Stomach smooth muscle (tissue), 2 donors: ENCODE data around the gene STRAP.

Source experiments
- H3K27ac ChIP-seq: one replicate; pipeline ENCODE4 v1.7.0; 2013; ENCODE audit warnings: mild to moderate bottlenecking, low read length, inconsistent platforms
- H3K27me3 ChIP-seq, 2 donors: one replicate each; pipeline ENCODE4 v1.7.0; 2013; ENCODE audit warnings: low read length in 2 of 2; ENCODE audit not compliant: insufficient read depth in 2 of 2, control insufficient read depth in 1 of 2
- H3K36me3 ChIP-seq, 2 donors: one replicate each; pipeline ENCODE4 v1.7.0; 2013; ENCODE audit warnings: low read length in 2 of 2; ENCODE audit not compliant: control insufficient read depth in 2 of 2, insufficient read depth in 2 of 2
- H3K4me1 ChIP-seq: one replicate; pipeline ENCODE4 v1.7.0; 2013; ENCODE audit warnings: low read length; ENCODE audit not compliant: control insufficient read depth, insufficient read depth
- H3K4me3 ChIP-seq, 2 donors: one replicate each; pipeline ENCODE4 v1.7.0; 2013; ENCODE audit warnings: low read length in 2 of 2
- H3K9ac ChIP-seq, 2 donors: one replicate each; pipeline ENCODE4 v1.7.0; 2013; ENCODE audit warnings: low read length in 2 of 2, mild to moderate bottlenecking in 1 of 2
- H3K9me3 ChIP-seq, 2 donors: one replicate each; pipeline ENCODE4 v1.7.0; 2013; ENCODE audit warnings: low read length in 2 of 2; ENCODE audit not compliant: control insufficient read depth in 2 of 2
- donor health status: healthy.
- donor health status: Pancreatic carcinoma.

Gene STRAP

DNA sequence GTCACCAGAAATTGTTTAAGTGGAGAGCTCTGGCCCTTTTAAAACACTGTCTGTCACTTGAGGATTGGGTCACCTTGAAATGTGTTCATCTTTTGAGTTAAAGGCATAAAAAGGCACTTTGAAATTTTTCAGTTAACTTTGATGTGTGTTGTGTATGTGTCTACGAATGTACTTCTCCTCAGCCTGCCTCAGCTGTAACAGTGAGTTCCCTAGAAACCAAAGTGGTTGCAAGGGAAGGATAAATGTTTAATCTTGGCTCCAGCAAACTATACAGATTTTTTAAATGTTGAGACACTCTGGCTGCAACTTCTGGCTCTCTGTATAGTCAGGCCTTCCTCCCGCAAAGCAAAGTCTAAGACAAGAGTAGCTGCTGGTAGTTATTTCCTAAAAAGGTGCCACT lies 37.2 kb downstream of the STRAP start:
- peak overlapping the region; percentile 62 for H3K27ac ChIP-seq
- no peaks in the 10 kb centered on the region for H3K9me3 ChIP-seq
- H3K9ac ChIP-seq, result peak overlapping the region in 1 of 2 donors; percentile 13
- H3K4me1 ChIP-seq, result peaks cover 19% of the 10 kb centered on the region
- no peaks in the 10 kb centered on the region for H3K36me3 ChIP-seq
- H3K4me3 ChIP-seq, result no peak overlapping the region
- no peaks in the 10 kb centered on the region for H3K27me3 ChIP-seq

DNA sequence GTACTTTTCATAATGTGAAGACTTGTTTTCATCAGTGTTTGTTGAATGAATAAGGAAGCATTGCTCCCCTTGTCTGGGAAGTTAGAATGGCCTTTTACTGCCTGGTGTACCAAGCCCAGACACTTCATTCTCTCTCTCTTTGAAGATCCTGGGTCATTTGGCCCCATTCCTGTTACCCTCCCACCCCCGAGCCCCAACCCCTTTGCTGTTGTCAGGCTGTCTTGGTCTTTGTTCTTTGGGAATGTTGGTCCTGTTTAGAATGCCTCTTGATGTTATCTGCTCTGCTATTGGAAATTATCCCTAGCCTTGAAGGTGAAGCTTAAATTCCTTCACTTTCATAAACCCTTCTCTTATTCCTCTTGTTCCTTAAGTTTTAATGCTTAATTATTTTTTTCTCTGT lies 42.8 kb downstream of the STRAP start:
- H3K4me1 ChIP-seq, result peaks cover 9% of the 10 kb centered on the region
- no peak overlapping the region for H3K27ac ChIP-seq
- H3K27me3 ChIP-seq, result no peaks in the 10 kb centered on the region
- no peaks in the 10 kb centered on the region for H3K36me3 ChIP-seq
- H3K9me3 ChIP-seq, result no peaks in the 10 kb centered on the region
- H3K4me3 ChIP-seq, result no peak overlapping the region
- H3K9ac ChIP-seq, result no peak overlapping the region

DNA sequence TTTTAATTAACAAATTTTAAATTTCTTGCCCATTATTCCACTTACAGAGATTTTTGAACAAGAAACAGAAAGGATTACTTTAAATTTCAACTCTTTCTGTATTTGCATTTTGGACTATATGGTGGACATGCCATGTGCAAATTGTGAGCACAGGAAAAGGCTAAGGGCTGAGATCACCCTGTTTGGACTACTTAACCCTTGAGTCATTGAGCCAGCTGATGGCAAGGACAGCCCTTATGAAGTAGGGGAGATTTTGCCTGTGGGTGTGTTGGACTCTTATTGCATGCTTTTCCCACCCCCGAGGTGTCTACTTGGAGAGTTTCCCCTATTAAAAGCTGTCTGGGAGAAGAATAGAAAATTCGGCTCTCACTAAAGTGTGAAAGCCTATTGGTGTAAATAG lies 46.2 kb downstream of the STRAP start:
- no peak overlapping the region for H3K9ac ChIP-seq
- H3K4me1 ChIP-seq, result peaks cover 8% of the 10 kb centered on the region
- H3K9me3 ChIP-seq, result no peaks in the 10 kb centered on the region
- H3K4me3 ChIP-seq, result no peak overlapping the region
- H3K27me3 ChIP-seq, result no peaks in the 10 kb centered on the region
- H3K27ac ChIP-seq, result no peak overlapping the region
- no peaks in the 10 kb centered on the region for H3K36me3 ChIP-seq

DNA sequence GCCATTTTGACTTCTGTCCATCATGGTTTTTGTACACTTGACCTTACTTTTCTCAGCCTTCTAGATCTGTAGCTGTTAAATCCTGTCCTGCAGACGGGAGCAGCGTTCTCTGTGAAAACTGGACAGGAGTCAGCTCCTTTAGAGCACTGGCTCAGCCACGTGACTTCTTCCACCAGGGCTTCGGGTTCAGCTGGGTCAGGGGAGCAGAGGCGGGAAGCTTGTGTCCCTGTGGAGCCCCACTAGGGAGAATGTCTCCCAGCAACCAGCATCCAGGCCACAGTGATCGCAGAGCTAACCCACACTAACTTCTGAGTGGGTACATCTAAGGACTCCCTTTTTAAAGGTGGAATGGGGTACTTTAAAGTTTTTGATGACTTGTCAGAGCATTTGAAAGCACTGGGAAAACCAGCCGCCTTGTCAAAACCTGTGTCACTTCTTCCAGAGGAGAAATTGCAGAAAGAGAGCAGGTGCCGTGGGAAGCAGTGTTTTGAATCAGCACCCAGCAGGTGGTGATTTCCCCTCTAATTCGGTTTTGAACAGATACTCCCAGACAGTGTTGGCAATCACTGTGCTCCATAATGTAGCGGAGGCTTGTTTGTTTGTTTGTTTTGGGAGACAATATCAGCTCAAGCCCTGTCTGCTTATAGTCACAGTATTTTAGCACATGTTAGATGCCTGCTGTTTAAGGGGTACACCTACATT lies 46.8 kb downstream of the STRAP start:
- Histone ChIP-seq H3K9ac (no peak overlapping the region), H3K9me3 (no peaks in the 10 kb centered on the region), H3K36me3 (no peaks in the 10 kb centered on the region), H3K4me1 (peaks cover 8% of the 10 kb centered on the region), H3K27me3 (no peaks in the 10 kb centered on the region), H3K4me3 (no peak overlapping the region), H3K27ac (no peak overlapping the region)

DNA sequence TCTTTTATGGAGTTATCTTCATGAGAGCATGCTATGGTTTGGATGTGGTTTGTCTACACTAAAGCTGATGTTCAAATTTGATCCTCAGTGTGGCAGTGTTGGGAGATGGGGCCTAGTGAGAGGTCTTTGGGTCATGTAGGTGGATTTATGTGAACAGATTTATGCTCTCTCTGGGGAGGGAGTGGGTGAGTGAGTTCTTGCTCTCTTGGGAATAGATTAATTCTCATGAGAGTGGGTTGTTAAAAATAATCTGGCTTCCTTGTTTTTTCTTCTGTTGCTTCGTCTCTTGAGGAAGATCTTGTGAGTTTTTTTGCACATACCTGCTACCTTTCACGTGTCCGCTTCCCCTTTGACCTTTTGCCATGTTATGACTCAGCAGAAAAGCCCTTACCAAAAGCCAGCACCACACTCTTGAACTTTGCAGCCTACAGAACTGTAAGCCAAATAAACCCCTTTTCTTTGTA lies 49.4 kb downstream of the STRAP start:
- H3K9ac ChIP-seq, result no peak overlapping the region
- H3K4me3 ChIP-seq, result no peak overlapping the region
- no peak overlapping the region for H3K27ac ChIP-seq
- H3K4me1 ChIP-seq, result peaks cover 8% of the 10 kb centered on the region
- H3K36me3 ChIP-seq, result no peaks in the 10 kb centered on the region
- no peaks in the 10 kb centered on the region for H3K27me3 ChIP-seq
- no peaks in the 10 kb centered on the region for H3K9me3 ChIP-seq

DNA sequence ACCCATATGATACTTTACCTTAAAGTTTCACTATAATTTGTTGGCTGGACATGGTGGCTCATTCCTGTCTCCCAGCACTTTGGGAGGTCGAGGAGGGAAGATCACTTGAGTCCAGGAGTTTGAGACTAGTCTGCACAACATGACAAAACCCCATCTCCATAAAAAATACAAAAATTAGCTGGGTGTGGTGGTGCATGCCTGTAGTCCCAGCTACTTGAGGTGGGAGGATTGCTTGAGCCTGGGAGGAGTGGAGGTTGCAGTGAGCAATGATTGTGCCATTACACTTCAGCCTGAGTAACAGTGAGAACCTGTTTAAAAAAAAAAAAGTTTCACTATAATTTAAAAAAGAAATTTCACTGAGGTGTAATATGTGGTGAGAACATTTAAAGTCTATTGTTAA lies 50.1 kb downstream of the STRAP start:
- H3K36me3 ChIP-seq, result no peaks in the 10 kb centered on the region
- H3K9ac ChIP-seq, result no peak overlapping the region
- no peaks in the 10 kb centered on the region for H3K9me3 ChIP-seq
- H3K4me3 ChIP-seq, result no peak overlapping the region
- H3K27ac ChIP-seq, result no peak overlapping the region
- no peaks in the 10 kb centered on the region for H3K27me3 ChIP-seq
- peaks cover 8% of the 10 kb centered on the region for H3K4me1 ChIP-seq

DNA sequence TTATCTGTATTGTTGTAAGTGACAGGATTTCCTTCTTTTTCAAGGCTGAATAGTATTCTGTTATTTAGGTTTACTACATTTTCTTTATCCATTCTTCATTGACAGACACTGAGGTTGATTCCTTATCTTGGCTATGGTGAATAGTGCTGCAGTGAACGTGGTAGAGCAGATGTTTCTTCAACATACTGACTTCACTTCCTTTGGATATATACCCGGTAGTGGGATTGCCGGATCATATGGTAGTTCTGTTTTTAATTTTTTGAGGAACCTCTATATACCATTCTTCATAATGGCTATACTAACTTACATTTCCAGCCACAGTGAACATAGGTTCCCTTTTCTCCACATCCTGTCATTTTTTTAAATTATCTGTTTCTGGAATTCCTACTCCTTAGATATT lies 50.8 kb downstream of the STRAP start:
- Histone ChIP-seq H3K9ac (no peak overlapping the region), H3K27me3 (no peaks in the 10 kb centered on the region), H3K4me3 (no peak overlapping the region), H3K9me3 (no peaks in the 10 kb centered on the region), H3K4me1 (peaks cover 8% of the 10 kb centered on the region), H3K36me3 (no peaks in the 10 kb centered on the region), H3K27ac (no peak overlapping the region)

DNA sequence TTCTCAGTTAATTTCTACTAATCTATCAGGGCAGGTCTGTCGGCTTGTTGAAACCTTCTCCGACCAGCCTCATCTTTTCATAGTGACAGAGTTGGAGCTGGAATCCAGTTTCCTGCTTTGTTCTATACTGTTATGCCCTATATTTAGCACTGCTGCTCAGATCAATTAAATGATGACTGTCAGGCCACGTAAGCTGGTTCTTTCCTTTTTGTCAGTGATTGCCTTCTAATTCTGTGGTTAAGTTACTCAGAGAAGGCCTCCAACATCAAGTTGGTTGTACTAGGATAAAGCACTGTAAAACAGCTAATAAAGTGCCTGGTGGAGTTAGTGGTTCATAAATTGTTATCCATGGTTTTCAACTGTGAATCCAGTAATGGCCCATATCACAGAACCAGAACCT lies 51.6 kb downstream of the STRAP start:
- peaks cover under 1% of the 10 kb centered on the region in 2 donors for H3K9me3 ChIP-seq
- H3K36me3 ChIP-seq, result no peaks in the 10 kb centered on the region
- H3K4me3 ChIP-seq, result no peak overlapping the region
- H3K9ac ChIP-seq, result no peak overlapping the region
- peaks cover 5% of the 10 kb centered on the region for H3K4me1 ChIP-seq
- H3K27me3 ChIP-seq, result no peaks in the 10 kb centered on the region
- no peak overlapping the region for H3K27ac ChIP-seq

DNA sequence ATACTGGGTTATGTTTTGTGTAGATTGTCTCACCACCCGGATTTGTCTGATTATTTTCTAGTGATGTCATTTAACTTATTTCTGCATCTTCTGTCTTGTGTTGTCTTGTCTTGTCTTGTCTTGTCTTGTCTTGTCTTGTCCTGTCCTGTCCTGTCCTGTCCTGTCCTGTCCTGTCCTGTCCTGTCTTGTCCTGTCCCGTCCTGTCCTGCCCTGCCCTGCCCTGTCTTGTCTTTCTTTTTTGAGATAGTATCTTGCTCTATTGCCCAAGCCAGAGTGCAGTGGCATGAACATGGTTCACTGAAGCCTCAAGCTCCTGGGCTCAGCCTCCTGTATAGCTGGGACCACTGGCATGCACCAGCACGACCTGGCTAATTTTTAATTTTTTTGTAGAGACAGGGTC lies 54.6 kb downstream of the STRAP start:
- no peak overlapping the region for H3K4me3 ChIP-seq

DNA sequence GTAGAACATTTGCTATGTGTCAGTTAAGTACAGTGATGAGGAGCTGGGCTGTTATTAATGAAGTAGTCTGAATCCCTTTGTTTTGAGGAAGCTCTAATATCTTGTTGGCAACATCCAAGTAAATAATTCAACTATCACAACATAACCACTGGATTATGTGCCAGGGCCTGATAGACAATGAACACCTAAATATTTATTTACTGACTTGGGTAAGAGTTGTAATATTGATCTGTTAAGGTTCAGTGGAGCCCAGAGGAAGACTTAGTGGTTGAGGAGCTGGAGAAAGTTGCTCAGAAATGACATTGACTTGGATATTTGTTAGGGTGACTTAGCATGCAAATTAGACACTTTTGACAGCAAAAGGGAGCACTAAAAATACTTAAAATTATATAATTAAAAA lies 55.7 kb downstream of the STRAP start:
- Histone ChIP-seq H3K27ac (no peak overlapping the region), H3K9me3 (peaks cover 5% of the 10 kb centered on the region in 2 donors), H3K27me3 (no peaks in the 10 kb centered on the region), H3K9ac (no peak overlapping the region), H3K4me1 (no peaks in the 10 kb centered on the region), H3K36me3 (no peaks in the 10 kb centered on the region), H3K4me3 (no peak overlapping the region)

More for the DNA sequence above, 54.6 kb downstream of the STRAP start:
- H3K27ac ChIP-seq, result no peak overlapping the region
- no peaks in the 10 kb centered on the region for H3K27me3 ChIP-seq
- H3K9ac ChIP-seq, result no peak overlapping the region
- peaks cover 5% of the 10 kb centered on the region in 2 donors for H3K9me3 ChIP-seq
- H3K36me3 ChIP-seq, result no peaks in the 10 kb centered on the region
- H3K4me1 ChIP-seq, result no peaks in the 10 kb centered on the region

DNA sequence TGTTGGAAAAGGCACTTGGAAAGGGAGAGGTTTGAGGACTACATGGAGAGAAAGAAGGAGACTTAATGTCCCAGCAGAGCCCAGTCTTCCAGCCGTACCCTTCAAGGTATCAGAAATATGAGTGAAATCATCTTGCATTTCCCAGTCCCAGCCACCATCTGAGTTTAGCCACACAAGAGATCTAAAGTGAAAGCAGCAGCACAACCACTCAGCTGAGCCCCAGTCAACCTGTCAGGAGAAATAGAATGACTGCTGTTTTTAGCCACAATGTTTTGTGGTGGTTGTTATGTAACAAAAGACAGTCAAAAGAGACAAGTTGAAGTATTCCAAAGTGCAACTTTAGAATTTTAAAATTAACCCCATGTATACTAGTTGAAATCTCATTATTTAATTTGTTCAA lies 56.9 kb downstream of the STRAP start:
- no peak overlapping the region for H3K4me3 ChIP-seq
- no peaks in the 10 kb centered on the region for H3K36me3 ChIP-seq
- no peak overlapping the region for H3K27ac ChIP-seq
- H3K9me3 ChIP-seq, result peaks cover 5% of the 10 kb centered on the region in 2 donors
- no peaks in the 10 kb centered on the region for H3K4me1 ChIP-seq
- H3K27me3 ChIP-seq, result no peaks in the 10 kb centered on the region
- no peak overlapping the region for H3K9ac ChIP-seq
